SK-N-SH treated with all-trans-retinoic acid at 6 μM for 48 hours (cell line): ENCODE measurements around the gene GNB2.

Experiments
- ARNTL ChIP-seq: fragments of 450-650 bp; formaldehyde crosslinking; IDR thresholded peaks from 2 replicates; pipeline ENCODE4 v1.5.0; 2020; ENCODE audit warnings: low read depth, mild to moderate bottlenecking, moderate library complexity, borderline replicate concordance
- CSDC2 ChIP-seq: fragments of 250-450 bp; sonication (Bioruptor Pico); IDR thresholded peaks from 2 replicates; pipeline ENCODE4 v1.5.0; 2020; ENCODE audit warnings: mild to moderate bottlenecking, moderate library complexity
- ISL1 ChIP-seq: fragments of 250-450 bp; sonication (Bioruptor Pico); IDR thresholded peaks from 2 replicates; pipeline ENCODE4 v2.1.2; 2022; ENCODE audit warnings: mild to moderate bottlenecking, moderate library complexity
- PATZ1 ChIP-seq: fragments of 250-450 bp; sonication (Bioruptor Pico); IDR thresholded peaks from 2 replicates; pipeline ENCODE4 v1.8.0; 2020; ENCODE audit warnings: mild to moderate bottlenecking, moderate library complexity, borderline replicate concordance
- PPARA ChIP-seq: fragments of 250-450 bp; sonication (Bioruptor Pico); IDR thresholded peaks from 2 replicates; pipeline ENCODE4 v1.5.0; 2020; ENCODE audit warnings: mild to moderate bottlenecking, borderline replicate concordance
- RARB ChIP-seq: fragments of 250-450 bp; sonication (Bioruptor Pico); IDR thresholded peaks from 2 replicates; pipeline ENCODE4 v1.8.0; 2021; ENCODE audit warnings: mild to moderate bottlenecking, moderate library complexity
- SNAI2 ChIP-seq: fragments of 250-450 bp; sonication (Bioruptor Pico); IDR thresholded peaks from 2 replicates; pipeline ENCODE4 v1.5.0; 2020; ENCODE audit warnings: mild to moderate bottlenecking, moderate library complexity
- TCF4 ChIP-seq: fragments of 250-450 bp; sonication (Bioruptor Pico); IDR thresholded peaks from 2 replicates; pipeline ENCODE4 v1.8.0; 2021; ENCODE audit warnings: mild to moderate bottlenecking, moderate library complexity, borderline replicate concordance
- TOX ChIP-seq: fragments of 250-450 bp; sonication (Bioruptor Pico); IDR thresholded peaks from 2 replicates; pipeline ENCODE4 v1.8.0; 2021; ENCODE audit warnings: mild to moderate bottlenecking, moderate library complexity, borderline replicate concordance
- ZFP30 ChIP-seq: fragments of 450-650 bp; formaldehyde crosslinking; IDR thresholded peaks from 2 replicates; pipeline ENCODE4 v1.5.0; 2022; ENCODE audit warnings: mild to moderate bottlenecking, moderate library complexity
- ZNF565 ChIP-seq: fragments of 450-650 bp; formaldehyde crosslinking; conservative IDR thresholded peaks from 2 replicates; pipeline ENCODE4 v1.5.0; 2020; ENCODE audit warnings: low read depth, mild to moderate bottlenecking, moderate library complexity
- ZNF70 ChIP-seq: fragments of 450-650 bp; formaldehyde crosslinking; IDR thresholded peaks from 2 replicates; pipeline ENCODE4 v1.5.0; 2020; ENCODE audit warnings: mild to moderate bottlenecking, moderate library complexity
- ZNF8 ChIP-seq: fragments of 450-650 bp; formaldehyde crosslinking; IDR thresholded peaks from 2 replicates; pipeline ENCODE4 v1.5.0; 2020; ENCODE audit warnings: mild to moderate bottlenecking, moderate library complexity

GRCh38 chr7:100687261-100687660 lies 13.7 kb downstream of the GNB2 start:
- TF ChIP-seq SNAI2 (CRISPR knock-in tag) = no peak
- no peak for TF ChIP-seq CSDC2 (CRISPR knock-in tag)
- no peak for TF ChIP-seq ZNF70 (CRISPR knock-in tag)
- TF ChIP-seq ARNTL = no peak
- no peak for TF ChIP-seq TOX (CRISPR knock-in tag)
- TF ChIP-seq ZNF8 = no peak
- TF ChIP-seq PATZ1 (CRISPR knock-in tag) = no peak
- no peak for TF ChIP-seq RARB (CRISPR knock-in tag)
- TF ChIP-seq ISL1 (CRISPR knock-in tag) = no peak
- TF ChIP-seq PPARA = no peak
- no peak for TF ChIP-seq TCF4 (CRISPR knock-in tag)
- TF ChIP-seq ZNF565 (CRISPR knock-in tag) = no peak
- no peak for TF ChIP-seq ZFP30
